ENCODE data around the gene CEP112.

Gene CEP112

DNA sequence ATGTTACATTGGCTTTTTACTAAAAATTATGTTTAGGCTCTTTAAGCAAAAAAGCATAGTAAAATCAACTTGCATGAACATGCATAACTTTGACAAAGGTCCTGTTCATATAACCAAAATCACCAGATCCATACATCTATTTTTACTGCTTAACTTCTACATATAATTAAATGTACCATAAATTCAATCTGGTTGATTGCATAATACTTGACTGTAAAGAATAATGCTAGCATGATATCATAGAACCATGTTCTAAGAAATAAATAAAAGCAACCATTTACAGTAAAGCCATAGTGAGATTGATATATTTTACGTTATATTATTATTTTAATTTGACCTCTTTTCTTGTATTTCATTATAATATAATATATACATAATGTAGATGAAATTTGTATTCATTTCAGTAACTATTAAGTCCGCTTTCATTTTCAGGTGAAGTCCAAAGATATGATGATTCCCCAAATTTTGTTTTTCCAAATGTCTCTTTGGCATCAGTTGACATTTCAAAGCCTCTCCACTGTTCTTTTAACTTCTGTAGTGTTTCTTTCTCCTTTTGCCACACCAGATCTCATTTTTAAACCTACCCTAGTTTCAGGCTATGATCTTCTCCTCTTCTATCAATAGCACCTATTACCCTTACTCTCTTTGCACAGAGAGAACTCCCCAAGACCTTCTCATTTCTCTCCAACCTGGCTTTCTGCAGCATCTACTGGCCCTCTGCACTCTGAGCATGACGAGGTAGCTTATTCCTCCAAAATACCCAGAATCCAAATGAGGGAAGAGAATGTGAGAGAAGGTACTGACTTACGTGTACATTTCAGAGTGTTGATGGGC, 35.5 kb upstream of the CEP112 start:
- CTCF ChIA-PET = no interaction called here
- POLR2A ChIA-PET = no interaction called here

GRCh38 chr17:66222798-66223350, 30.9 kb upstream of the CEP112 start:
- POLR2A ChIA-PET = no interaction called here
- no peak for TF ChIP-seq ZNF384 (IDR thresholded peaks at IDR 0.05)
- no peak for TF ChIP-seq LEF1 (IDR thresholded peaks at IDR 0.05; ENCODE audit: borderline replicate concordance)
- TF ChIP-seq HDGF (IDR thresholded peaks at IDR 0.05; ENCODE audit: borderline replicate concordance) = no peak
- no peak for TF ChIP-seq ELF4 (IDR thresholded peaks at IDR 0.05)
- TF ChIP-seq FOXM1 (IDR thresholded peaks at IDR 0.05; ENCODE audit: borderline replicate concordance) = no peak
- TF ChIP-seq FOXK2 (IDR thresholded peaks at IDR 0.05) = no peak
- TF ChIP-seq BHLHE40 (IDR thresholded peaks at IDR 0.05; ENCODE audit: borderline replicate concordance) = no peak
- TF ChIP-seq SUZ12 (IDR thresholded peaks at IDR 0.05) = no peak
- no peak for TF ChIP-seq SP1 (IDR thresholded peaks at IDR 0.05)
- TF ChIP-seq CTBP1 (IDR thresholded peaks at IDR 0.05; ENCODE audit: borderline replicate concordance) = no peak
- no peak for TF ChIP-seq NFRKB (IDR thresholded peaks at IDR 0.05)
- no peak for TF ChIP-seq ARNT (IDR thresholded peaks at IDR 0.05)
- TF ChIP-seq TARDBP (IDR thresholded peaks at IDR 0.05) = no peak
- no peak for TF ChIP-seq PKNOX1 (IDR thresholded peaks at IDR 0.05)
- no peak for TF ChIP-seq L3MBTL2 (conservative IDR thresholded peaks at IDR 0.05)
- TF ChIP-seq FOXA1 (IDR thresholded peaks at IDR 0.05) = no peak

More for the DNA sequence above, 35.5 kb upstream of the CEP112 start:
- no peak for DNase-seq (ENCODE audit: extremely low spot score)
- TF ChIP-seq ZNF384 (IDR thresholded peaks at IDR 0.05) (no peak), L3MBTL2 (conservative IDR thresholded peaks at IDR 0.05) (no peak), ARNT (IDR thresholded peaks at IDR 0.05) (no peak), FOXA1 (IDR thresholded peaks at IDR 0.05) (no peak), BHLHE40 (IDR thresholded peaks at IDR 0.05; ENCODE audit: borderline replicate concordance) (no peak), NFRKB (IDR thresholded peaks at IDR 0.05) (no peak), SP1 (IDR thresholded peaks at IDR 0.05) (no peak), ELF4 (IDR thresholded peaks at IDR 0.05) (no peak), SUZ12 (IDR thresholded peaks at IDR 0.05) (no peak), PKNOX1 (IDR thresholded peaks at IDR 0.05) (no peak), CTBP1 (IDR thresholded peaks at IDR 0.05; ENCODE audit: borderline replicate concordance) (no peak), TARDBP (IDR thresholded peaks at IDR 0.05) (no peak), FOXM1 (IDR thresholded peaks at IDR 0.05; ENCODE audit: borderline replicate concordance) (no peak)

DNA sequence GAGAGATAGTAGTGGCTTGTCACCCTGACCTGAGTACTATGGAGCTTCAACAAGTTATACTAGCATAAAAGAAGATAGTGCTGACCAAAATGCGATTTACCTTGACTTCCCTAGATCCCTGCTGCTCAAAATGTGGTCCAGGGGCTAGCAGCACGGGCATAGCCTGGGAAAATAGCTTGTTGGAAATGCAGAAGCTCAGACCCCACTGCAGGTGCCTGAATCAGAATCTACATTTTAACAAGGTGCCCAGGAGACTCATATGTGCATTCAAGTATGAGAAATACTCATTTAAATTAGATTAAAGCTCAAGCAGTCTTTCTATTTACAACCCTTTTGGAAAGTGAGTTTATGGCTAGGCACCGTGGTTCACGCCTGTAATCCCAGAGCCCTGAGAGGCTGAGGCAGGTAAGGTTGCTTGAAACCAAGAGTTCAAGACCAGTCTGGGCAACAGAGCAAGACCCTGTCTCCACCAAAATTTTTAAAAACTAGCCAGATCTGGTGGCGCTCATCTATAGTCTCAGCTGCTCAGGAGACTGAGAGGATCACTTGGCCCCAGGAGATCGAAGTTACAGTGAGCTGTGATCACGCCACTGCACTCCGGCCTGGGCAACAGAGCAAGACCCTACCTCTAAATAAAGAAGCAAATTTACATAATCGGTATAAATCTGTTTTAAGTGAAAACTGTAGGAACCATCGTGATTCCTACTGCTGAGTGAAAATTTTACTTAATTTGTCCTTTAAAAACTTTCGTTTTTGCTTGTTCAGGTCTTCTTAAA, 30.0 kb upstream of the CEP112 start:
- ChIA-PET POLR2A (no interaction called here), CTCF (interaction anchor here (0.6 kb wide), 1 partner anchor 824 kb away, joined by 4 read pairs; no protein-coding TSS in a partner anchor)
- TF ChIP-seq HDGF (IDR thresholded peaks at IDR 0.05; ENCODE audit: borderline replicate concordance) = no peak
- TF ChIP-seq FOXM1 (IDR thresholded peaks at IDR 0.05; ENCODE audit: borderline replicate concordance) = no peak
- no peak for TF ChIP-seq NFRKB (IDR thresholded peaks at IDR 0.05)
- no peak for TF ChIP-seq BHLHE40 (IDR thresholded peaks at IDR 0.05; ENCODE audit: borderline replicate concordance)
- no peak for TF ChIP-seq ZNF384 (IDR thresholded peaks at IDR 0.05)
- no peak for TF ChIP-seq ARNT (IDR thresholded peaks at IDR 0.05)
- no peak for DNase-seq (ENCODE audit: extremely low spot score)

More at GRCh38 chr17:66222798-66223350, 30.9 kb upstream of the CEP112 start:
- CTCF ChIA-PET = no interaction called here
- no peak for DNase-seq (ENCODE audit: extremely low spot score)

GRCh38 chr17:66221343-66221742, 29.4 kb upstream of the CEP112 start:
- TF ChIP-seq FOXM1 (IDR thresholded peaks at IDR 0.05; ENCODE audit: borderline replicate concordance) (no peak), L3MBTL2 (conservative IDR thresholded peaks at IDR 0.05) (no peak)
- CTCF ChIA-PET = no interaction called here
- no peak for DNase-seq (ENCODE audit: extremely low spot score)
- POLR2A ChIA-PET = no interaction called here

- no peak for DNase-seq (ENCODE audit: extremely low spot score)
- ChIA-PET POLR2A (no interaction called here), CTCF (no interaction called here)
- TF ChIP-seq TARDBP (IDR thresholded peaks at IDR 0.05) (no peak), ARNT (IDR thresholded peaks at IDR 0.05) (no peak), ELF4 (IDR thresholded peaks at IDR 0.05) (no peak), NFRKB (IDR thresholded peaks at IDR 0.05) (no peak), HDGF (IDR thresholded peaks at IDR 0.05; ENCODE audit: borderline replicate concordance) (no peak), FOXK2 (IDR thresholded peaks at IDR 0.05) (no peak), L3MBTL2 (conservative IDR thresholded peaks at IDR 0.05) (no peak), PKNOX1 (IDR thresholded peaks at IDR 0.05) (no peak), SUZ12 (IDR thresholded peaks at IDR 0.05) (no peak), CTBP1 (IDR thresholded peaks at IDR 0.05; ENCODE audit: borderline replicate concordance) (no peak), BHLHE40 (IDR thresholded peaks at IDR 0.05; ENCODE audit: borderline replicate concordance) (no peak), FOXM1 (IDR thresholded peaks at IDR 0.05; ENCODE audit: borderline replicate concordance) (no peak)
Observed at GRCh38 chr17:66220079-66220835, 28.3 kb upstream of the CEP112 start.

All from HEK293T (cell line).